Right lobe of liver (tissue), 4 donors: ENCODE measurements around the gene C2orf80.

Source experiments
- POLR2A ChIP-seq: fragments of 450-650 bp; IDR thresholded peaks from one replicate; pipeline ENCODE4 v1.6.1; 2017; ENCODE audit warnings: antibody characterized with exemption, mild to moderate bottlenecking
- TF ChIP-seq, protein P1 (sequence below), 4 donors: fragments of 200-600 bp in 3 of 4; fragments of 450-650 bp in 1 of 4; IDR thresholded peaks; one replicate each; pipeline versions ENCODE4 v1.5.1 to v1.8.0; 2016 to 2022; ENCODE audit warnings: antibody characterized with exemption in 4 of 4, mild to moderate bottlenecking in 2 of 4
- donor health status: DM: no; HTN: no; CAD: no.
- donor health status: DM: no; HTN: no; CAD: no.
- donor health status: DM: no; HTN: yes; CAD: no.

DNA sequence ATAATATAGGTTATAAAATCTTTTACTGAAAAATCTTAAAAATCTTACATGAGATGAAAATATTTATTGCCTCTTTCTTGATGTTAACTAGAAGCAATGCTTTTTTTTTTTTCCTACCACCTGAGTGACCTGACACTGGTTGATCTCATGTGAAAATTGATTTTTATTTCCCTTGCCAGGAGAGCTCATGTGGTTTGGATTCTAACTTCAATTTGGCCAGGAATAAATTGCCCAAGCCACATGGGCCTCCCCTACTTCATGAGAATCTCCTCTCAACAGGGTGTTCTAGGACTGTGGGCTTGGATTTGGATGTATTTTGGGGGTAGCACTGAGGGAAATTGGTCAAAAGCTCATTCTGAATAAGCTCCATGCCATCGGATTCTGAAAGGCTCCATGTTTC lies 45.0 kb upstream of the C2orf80 start:
- TF ChIP-seq, protein P1, sequence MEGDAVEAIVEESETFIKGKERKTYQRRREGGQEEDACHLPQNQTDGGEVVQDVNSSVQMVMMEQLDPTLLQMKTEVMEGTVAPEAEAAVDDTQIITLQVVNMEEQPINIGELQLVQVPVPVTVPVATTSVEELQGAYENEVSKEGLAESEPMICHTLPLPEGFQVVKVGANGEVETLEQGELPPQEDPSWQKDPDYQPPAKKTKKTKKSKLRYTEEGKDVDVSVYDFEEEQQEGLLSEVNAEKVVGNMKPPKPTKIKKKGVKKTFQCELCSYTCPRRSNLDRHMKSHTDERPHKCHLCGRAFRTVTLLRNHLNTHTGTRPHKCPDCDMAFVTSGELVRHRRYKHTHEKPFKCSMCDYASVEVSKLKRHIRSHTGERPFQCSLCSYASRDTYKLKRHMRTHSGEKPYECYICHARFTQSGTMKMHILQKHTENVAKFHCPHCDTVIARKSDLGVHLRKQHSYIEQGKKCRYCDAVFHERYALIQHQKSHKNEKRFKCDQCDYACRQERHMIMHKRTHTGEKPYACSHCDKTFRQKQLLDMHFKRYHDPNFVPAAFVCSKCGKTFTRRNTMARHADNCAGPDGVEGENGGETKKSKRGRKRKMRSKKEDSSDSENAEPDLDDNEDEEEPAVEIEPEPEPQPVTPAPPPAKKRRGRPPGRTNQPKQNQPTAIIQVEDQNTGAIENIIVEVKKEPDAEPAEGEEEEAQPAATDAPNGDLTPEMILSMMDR (IDR thresholded peaks at IDR 0.05) = no peak
- TF ChIP-seq POLR2A = no peak
